ENCODE measurements around the gene RAB40A. TPM values are rescaled to one million over a fixed set of nuclear protein-coding genes. Genes with fewer than 3 reads are reported as not detected.

The RAB40A gene
- total and polyA plus RNA-seq, 9 of the 15 experiments (the other 6 are each of a cell fraction or from before 2014, with no cell fraction given) = 0.07 to 0.15 (median 0.10) TPM; not detected in 3

DNA sequence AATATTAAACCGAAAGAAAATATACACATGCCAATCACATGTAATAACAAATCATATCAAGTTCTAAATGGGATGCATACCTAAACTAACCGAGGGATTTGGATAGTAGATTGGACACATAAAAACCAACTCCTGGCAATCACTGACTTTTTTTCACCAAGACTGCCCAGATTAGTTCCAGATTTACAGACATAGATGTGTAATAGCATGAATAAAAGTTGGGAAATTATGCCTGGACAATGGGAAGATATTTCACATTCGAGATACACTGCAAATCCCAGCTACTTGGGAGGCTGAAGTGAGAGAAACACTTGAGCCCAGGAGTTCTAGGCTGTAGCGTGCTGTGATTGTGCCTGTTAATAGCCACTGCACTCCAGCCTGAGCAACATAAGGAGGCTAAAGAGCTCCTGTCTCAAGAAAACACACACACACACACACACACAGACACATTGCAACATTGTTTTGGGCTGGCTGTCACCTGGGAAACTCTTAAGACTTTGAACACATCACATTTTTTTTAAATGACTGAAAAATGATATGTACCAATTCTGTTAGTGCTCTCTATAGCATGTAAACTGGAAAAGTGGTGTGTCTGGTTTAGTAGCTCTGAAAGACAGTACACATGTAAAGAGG lies 5.7 kb downstream of the RAB40A start:
- CTCF ChIA-PET (ENCODE audit: low intra/inter-chr PET ratio) = no interaction called here
- FAIRE-seq = no peak
- Histone ChIP-seq H3K4me2 (ENCODE audit: insufficient read depth, low read length) (no peak overlapping the region), H3K79me2 (ENCODE audit: control insufficient read depth, insufficient read depth, low read length) (no peaks in the 10 kb centered on the region), H3K9me1 (ENCODE audit: control insufficient read depth, insufficient read depth, low read length) (no peaks in the 10 kb centered on the region), H3K27ac (ENCODE audit: extremely low read depth, low read depth, low read length) (no peak overlapping the region), H3K4me1 (replicated peaks in 1 of 2; ENCODE audit: control insufficient read depth in 2 of 2, insufficient read depth in 2 of 2, low read length in 2 of 2) (no peaks in the 10 kb centered on the region), H3K9me3 (replicated peaks; ENCODE audit: control insufficient read depth, insufficient read depth, low read depth, low read length) (no peaks in the 10 kb centered on the region), H3K27me3 (ENCODE audit: control insufficient read depth in 2 of 2, insufficient read depth in 2 of 2, low read length in 2 of 2) (no peaks in the 10 kb centered on the region), H3K4me3 (no peak overlapping the region), H3K36me3 (ENCODE audit: control insufficient read depth, insufficient read depth, low read length) (no peaks in the 10 kb centered on the region), H2AFZ (ENCODE audit: low read depth, low read length) (no peak overlapping the region), H3K9ac (ENCODE audit: insufficient read depth in 1 of 2, low read depth in 2 of 2, low read length in 2 of 2) (no peak overlapping the region), H4K20me1 (replicated peaks; ENCODE audit: control insufficient read depth, insufficient read depth, low read length) (no peaks in the 10 kb centered on the region)
- WGBS (ENCODE audit: insufficient coverage, low coverage, missing lambda C conversion rate) = 0% methylated on average over 4 of the region's 4 CpGs
- TF ChIP-seq, protein P1, sequence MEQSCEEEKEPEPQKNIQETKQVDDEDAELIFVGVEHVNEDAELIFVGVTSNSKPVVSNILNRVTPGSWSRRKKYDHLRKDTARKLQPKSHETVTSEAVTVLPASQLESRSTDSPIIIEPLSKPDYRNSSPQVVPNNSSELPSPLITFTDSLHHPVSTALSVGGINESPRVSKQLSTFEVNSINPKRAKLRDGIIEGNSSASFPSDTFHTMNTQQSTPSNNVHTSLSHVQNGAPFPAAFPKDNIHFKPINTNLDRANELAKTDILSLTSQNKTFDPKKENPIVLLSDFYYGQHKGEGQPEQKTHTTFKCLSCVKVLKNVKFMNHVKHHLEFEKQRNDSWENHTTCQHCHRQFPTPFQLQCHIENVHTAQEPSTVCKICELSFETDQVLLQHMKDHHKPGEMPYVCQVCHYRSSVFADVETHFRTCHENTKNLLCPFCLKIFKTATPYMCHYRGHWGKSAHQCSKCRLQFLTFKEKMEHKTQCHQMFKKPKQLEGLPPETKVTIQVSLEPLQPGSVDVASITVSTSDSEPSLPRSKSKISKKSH (CRISPR knock-in tag; IDR thresholded peaks at IDR 0.05) = no peak
- TF ChIP-seq PRPF4 (IDR thresholded peaks at IDR 0.05; ENCODE audit: insufficient read depth, low read depth, low read length, poor library complexity, severe bottlenecking) (no peak), ZSCAN29 (IDR thresholded peaks at IDR 0.05) (no peak), THAP7 (CRISPR knock-in tag; IDR thresholded peaks at IDR 0.05) (no peak), MAFK (IDR thresholded peaks at IDR 0.05; ENCODE audit: low read length) (no peak)
- TF ChIP-seq, protein P2, sequence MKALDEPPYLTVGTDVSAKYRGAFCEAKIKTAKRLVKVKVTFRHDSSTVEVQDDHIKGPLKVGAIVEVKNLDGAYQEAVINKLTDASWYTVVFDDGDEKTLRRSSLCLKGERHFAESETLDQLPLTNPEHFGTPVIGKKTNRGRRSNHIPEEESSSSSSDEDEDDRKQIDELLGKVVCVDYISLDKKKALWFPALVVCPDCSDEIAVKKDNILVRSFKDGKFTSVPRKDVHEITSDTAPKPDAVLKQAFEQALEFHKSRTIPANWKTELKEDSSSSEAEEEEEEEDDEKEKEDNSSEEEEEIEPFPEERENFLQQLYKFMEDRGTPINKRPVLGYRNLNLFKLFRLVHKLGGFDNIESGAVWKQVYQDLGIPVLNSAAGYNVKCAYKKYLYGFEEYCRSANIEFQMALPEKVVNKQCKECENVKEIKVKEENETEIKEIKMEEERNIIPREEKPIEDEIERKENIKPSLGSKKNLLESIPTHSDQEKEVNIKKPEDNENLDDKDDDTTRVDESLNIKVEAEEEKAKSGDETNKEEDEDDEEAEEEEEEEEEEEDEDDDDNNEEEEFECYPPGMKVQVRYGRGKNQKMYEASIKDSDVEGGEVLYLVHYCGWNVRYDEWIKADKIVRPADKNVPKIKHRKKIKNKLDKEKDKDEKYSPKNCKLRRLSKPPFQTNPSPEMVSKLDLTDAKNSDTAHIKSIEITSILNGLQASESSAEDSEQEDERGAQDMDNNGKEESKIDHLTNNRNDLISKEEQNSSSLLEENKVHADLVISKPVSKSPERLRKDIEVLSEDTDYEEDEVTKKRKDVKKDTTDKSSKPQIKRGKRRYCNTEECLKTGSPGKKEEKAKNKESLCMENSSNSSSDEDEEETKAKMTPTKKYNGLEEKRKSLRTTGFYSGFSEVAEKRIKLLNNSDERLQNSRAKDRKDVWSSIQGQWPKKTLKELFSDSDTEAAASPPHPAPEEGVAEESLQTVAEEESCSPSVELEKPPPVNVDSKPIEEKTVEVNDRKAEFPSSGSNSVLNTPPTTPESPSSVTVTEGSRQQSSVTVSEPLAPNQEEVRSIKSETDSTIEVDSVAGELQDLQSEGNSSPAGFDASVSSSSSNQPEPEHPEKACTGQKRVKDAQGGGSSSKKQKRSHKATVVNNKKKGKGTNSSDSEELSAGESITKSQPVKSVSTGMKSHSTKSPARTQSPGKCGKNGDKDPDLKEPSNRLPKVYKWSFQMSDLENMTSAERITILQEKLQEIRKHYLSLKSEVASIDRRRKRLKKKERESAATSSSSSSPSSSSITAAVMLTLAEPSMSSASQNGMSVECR (CRISPR knock-in tag; IDR thresholded peaks at IDR 0.05) = no peak
- TF ChIP-seq, protein P3, sequence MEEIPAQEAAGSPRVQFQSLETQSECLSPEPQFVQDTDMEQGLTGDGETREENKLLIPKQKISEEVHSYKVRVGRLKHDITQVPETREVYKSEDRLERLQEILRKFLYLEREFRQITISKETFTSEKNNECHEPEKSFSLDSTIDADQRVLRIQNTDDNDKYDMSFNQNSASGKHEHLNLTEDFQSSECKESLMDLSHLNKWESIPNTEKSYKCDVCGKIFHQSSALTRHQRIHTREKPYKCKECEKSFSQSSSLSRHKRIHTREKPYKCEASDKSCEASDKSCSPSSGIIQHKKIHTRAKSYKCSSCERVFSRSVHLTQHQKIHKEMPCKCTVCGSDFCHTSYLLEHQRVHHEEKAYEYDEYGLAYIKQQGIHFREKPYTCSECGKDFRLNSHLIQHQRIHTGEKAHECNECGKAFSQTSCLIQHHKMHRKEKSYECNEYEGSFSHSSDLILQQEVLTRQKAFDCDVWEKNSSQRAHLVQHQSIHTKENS (CRISPR knock-in tag; IDR thresholded peaks at IDR 0.05) = no peak
- intact Hi-C loops (cut with micrococcal nuclease) (no loop called here), in situ Hi-C loops (cut with MboI) (no loop called here)
- no peak for ATAC-seq
- no peak for DNase-seq (ENCODE audit: extremely low read depth in 1 of 4, low spot score in 3 of 4)
- no TSS peak for BruUV-seq (replicated peaks)
- POLR2A ChIA-PET = no interaction called here

Measured in K562 (cell line).